Fibroblast of the aortic adventitia (primary cell): ENCODE measurements around the gene MEF2D. TPM values are rescaled to one million over a fixed set of nuclear protein-coding genes. Genes with fewer than 3 reads are reported as not detected.

Experiments
- DNase-seq: peaks from one replicate; pipeline ENCODE4 v3.0.0-alpha.2; 2010; ENCODE audit warnings: low read depth
- H3K4me3 ChIP-seq: 2 replicates; pipeline ENCODE4 v1.5.1; 2011; ENCODE audit warnings: low read depth, mild to moderate bottlenecking, control low read depth, low read length, moderate library complexity
- CTCF ChIP-seq: IDR thresholded peaks from 2 replicates; pipeline ENCODE4 v1.5.1; 2011; ENCODE audit warnings: mild to moderate bottlenecking, low read length, control low read depth, inconsistent platforms; ENCODE audit not compliant: insufficient read depth
- total RNA-seq: library from RNA; depleted of rRNA; stranded (reverse); fragments of >200 nt; gene quantifications from 2 replicates; pipeline ENCODE4 v1.2.3, GENCODE V29; 2012; ENCODE audit warnings: low replicate concordance

The MEF2D gene
- total RNA-seq, 1 donor = 11.6 TPM

- no peak for TF ChIP-seq CTCF
- DNase-seq = no peak
- no peak overlapping the region for H3K4me3 ChIP-seq
Observed at GRCh38 chr1:156440654-156441437, 59.7 kb downstream of the MEF2D start.

GRCh38 chr1:156439777-156440183 is 60.8 kb downstream of the MEF2D start:
- no peak for DNase-seq
- TF ChIP-seq CTCF = no peak
- H3K4me3 ChIP-seq = no peak overlapping the region

DNA sequence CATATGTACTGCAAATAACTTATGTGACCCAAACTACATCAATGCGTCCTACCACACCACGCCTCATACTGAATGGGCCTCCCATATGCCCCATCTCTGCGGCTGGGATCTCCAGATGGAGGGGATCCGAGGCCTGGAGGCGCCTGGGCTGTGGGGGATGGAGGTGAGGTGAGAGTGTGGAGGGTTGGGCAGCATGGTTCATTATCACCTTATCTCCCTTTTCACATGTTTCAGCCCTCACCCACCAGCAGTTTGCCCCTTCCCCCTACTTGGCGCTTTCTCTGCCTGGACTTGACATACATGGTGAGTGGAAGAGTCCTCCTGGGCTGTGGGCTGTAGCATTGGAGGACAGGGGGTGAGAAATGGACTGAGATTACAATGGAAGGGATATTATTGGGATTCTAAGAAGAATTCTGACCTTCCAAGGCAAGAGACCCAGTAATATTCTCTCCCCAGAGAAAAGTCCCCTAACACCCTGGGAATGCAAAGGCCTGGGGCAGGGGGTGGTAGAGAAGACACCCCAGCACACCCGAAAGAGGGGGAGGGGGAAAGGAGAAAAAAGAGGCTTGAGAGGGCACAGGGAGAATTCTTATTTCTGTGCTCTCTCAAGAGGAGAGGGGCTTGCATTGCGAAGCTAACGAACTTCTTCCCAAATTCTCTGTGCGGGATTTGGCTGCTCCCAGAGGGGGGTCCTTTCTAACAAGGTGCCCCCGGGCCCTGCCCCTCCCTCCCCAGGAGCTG is 61.4 kb downstream of the MEF2D start:
- DNase-seq = no peak
- TF ChIP-seq CTCF = no peak
- H3K4me3 ChIP-seq = no peak overlapping the region

DNA sequence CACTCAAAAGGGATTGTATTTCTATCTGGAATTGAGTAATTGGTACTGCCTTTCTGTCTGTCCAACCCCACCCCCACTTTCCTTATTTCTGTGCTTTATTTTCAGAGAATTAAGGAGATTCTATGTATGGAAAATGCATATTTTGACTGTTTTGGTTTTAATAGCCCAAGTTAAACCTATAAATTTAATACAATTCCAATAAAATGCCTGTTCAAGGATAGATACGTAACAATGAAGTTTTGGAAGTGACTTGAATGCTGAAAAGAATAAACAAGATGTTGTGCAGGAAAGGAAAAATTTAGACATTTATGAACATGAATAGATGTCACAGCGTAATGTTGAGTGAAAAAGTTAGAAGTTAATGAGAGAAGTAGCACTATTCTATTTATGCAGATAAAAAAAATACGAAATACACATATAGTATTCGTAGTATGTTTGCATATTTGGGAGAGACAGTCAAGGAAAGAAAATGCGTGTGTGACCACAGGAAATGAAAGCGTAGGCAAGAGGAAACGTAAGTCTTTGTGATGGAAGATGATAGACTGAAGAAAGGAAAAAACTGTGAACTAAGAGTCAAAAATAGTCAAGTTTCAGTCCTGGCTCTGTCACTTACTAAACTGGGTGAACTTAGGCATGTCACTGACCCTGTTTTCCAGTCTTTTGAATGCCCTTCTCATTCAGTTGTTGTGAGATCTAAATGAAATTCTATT is 62.1 kb downstream of the MEF2D start:
- no peak overlapping the region for H3K4me3 ChIP-seq
- DNase-seq = no peak
- no peak for TF ChIP-seq CTCF

- no peak for DNase-seq
- no peak for TF ChIP-seq CTCF
- H3K4me3 ChIP-seq = no peak overlapping the region
Observed at GRCh38 chr1:156437037-156437867, 63.3 kb downstream of the MEF2D start.
